ENCODE measurements around the gene METTL17. TPM values are rescaled to one million over a fixed set of nuclear protein-coding genes. Genes with fewer than 3 reads are reported as not detected.

METTL17 gene
- total RNA-seq, 1 donor from 2014 or later, result 34.6 TPM

DNA sequence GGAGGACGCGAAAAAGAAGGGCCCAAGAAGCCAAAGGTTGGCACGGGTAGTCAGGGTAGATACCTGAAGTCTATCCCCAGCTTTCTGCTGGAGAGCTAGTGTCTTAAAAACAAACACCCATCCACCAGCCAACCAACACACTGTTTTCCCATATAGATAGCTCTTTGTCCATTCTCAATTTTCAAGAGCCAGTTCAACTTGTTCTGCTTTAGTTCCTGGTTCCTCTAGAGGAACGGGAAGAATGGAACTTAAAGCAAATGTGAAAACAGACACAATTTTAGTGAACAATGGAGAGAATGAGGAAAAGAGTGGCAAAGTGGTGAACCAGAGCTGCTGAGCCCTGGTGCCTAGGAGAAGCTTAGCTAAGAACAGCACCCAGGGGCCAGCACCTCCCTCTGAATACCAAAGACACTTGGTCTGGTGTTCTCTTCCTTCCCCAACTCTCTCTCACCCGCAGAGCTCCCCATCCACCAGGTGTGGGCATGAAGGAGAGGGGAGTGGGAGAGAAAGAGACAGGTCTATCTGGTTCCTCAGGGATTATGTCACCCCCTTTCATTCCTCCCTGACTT lies 31.3 kb downstream of the METTL17 start:
- intact Hi-C loops (cut with DNase I), result no loop called here
- no peak for DNase-seq (ENCODE audit: low spot score)

- intact Hi-C loops (cut with DNase I), result no loop called here
- no peak for DNase-seq (ENCODE audit: low spot score)
These were observed 32.9 kb downstream of the METTL17 start for GRCh38 chr14:21022686-21023085.

DNA sequence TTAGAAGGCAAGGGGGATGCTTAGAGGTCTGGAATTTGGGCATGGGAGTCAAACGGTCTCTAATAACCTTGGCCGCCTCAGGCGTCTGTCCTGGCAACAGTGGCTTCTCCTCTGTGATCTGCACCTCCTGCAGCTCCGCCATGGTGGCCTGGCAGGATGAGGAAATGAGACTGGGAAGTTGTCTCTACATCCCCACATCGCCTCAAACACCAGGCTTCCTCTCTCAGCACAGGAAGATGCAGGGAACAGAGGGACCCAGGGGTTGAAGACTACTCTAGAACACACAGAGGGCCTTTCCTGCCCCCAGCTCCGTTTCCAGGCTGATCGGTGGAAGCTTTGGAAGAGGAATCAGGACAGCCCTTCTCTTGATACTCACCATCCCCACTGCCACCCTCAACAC lies 33.4 kb downstream of the METTL17 start:
- intact Hi-C loops (cut with DNase I), result no loop called here
- no peak for DNase-seq (ENCODE audit: low spot score)

DNA sequence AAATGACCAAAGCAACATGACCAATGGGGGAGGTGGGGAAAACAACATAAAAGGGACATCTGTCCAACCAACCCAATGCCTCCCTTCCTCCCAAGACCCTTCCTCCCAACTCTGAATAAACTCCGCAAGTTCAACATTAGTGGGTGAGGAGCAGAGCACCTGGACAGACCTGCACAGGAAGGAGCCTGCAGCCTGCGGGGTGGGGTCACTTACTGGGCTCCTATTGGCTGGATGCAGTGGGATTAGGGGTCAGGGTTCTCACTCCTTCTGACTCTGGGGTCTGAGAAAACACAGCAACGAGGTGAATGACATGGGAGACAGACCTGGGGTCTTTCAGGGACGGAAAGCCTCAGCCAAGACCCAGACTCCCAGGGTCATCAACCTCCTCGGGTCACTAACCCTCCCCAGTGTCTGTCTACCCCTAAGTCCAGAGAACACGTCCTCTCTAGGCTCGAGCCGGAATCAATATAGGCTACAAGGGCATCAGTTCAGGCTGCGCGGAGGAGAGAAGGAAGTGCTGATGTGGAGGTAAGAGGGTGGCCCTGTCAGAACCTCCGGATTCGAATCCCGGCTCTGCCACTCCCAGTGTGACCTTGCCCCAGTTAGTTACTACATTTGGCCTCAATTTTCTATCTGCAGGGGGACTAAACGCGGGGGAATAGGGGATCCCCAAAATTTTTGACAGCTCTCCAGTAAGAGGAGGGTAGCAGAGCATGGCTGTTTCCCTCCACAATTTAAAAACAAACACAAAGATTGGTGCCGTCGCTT lies 34.2 kb downstream of the METTL17 start:
- no peak for DNase-seq (ENCODE audit: low spot score)
- intact Hi-C loops (cut with DNase I), result loop anchor here (2.0 kb wide), 1 partner anchor 47 kb away; the partner anchor contains the start of gene ARHGEF40

DNA sequence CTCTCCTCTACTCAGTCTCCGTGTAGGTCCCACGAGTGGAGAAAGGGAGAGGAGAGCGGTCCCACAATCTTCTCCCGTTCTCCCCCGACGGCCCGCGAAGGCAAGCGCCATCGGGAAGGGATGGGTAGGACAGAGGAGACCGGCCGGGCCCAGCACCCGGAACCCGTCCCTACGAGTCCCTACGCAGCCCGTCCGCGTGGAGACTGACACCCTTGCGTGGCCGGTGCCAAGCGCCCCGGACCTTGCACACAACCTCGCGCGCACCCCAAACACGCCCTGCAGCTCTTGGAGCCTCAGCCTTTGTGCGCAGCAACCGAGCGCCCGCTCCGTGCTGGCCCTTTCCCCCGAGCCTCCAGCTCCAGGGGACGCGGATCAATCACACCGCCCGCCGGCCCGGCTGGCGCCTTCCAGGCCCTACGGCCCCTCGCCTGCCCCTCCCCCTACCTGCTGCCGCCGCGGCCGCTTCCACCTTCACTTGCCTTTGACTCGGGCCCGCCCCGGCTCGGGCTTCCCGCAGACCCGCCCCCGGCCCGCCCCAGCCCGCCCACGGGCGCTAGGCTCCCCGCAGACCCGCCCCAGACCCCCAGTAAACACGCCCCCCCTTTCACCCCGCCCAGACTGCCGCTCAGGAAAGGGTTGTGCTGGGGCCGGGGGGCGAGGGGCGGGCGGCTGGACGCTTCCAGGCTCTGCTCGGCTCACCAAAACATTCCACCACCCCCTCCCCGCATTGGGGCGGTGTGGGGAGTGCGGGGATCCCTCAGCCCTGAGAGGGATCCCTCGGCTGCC lies 35.0 kb downstream of the METTL17 start, which contains the start of gene NDRG2:
Gene NDRG2, minus strand, starts transcription at position 477 of the 786 bp plus-strand sequence. CDS start 1,746 bp downstream, outside the sequence.
- intact Hi-C loops (cut with DNase I), result loop anchor here (2.0 kb wide), 1 partner anchor 46 kb away; the partner anchor contains the start of gene ARHGEF40
- peak; percentile 90 for DNase-seq (ENCODE audit: low spot score)

DNA sequence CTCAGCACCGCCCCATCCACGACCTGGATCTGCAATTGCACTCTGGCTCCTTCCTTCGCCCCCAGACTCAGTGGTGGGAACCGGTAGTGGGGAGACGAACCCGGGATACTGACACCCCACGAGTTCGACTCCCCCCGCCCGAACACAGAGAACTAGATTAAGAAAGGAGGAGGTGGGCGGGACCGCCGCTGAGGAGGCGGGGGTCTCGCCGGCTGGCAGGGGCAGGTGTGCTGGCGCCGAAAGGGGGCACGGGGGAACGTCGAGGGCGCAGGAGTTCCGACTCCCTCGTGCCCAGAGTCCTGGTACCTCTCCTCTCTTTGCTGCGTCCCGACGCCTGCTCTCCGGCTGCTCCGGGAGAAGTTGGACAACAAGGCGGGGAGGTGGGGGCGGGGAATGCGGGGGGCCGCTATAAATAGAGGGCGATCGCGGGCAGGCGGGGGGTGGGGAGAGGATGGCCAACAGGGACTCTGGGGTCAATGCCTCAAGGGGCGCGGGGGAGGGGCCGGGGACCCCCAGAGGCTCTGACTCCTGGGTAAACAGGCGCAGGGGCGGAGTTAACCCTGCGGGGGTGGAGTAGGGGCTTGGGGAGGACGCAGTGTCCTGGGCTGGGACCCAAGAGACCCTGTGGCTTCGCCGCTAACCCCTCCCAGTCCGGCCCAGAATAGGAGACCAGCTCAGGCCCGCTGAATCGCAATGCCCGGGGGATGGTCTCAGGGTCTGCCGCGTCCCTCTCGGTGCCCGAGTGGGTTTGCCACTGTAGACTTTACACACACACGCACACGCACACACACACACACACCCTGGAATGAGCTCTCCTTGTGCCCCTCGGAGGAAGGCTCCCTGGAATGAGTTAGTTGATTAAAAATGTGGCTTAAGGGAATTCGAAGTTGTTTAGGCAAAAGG lies 35.8 kb downstream of the METTL17 start:
- intact Hi-C loops (cut with DNase I), result loop anchor here (2.0 kb wide), 1 partner anchor 45 kb away; the partner anchor contains the start of gene ARHGEF40

DNA sequence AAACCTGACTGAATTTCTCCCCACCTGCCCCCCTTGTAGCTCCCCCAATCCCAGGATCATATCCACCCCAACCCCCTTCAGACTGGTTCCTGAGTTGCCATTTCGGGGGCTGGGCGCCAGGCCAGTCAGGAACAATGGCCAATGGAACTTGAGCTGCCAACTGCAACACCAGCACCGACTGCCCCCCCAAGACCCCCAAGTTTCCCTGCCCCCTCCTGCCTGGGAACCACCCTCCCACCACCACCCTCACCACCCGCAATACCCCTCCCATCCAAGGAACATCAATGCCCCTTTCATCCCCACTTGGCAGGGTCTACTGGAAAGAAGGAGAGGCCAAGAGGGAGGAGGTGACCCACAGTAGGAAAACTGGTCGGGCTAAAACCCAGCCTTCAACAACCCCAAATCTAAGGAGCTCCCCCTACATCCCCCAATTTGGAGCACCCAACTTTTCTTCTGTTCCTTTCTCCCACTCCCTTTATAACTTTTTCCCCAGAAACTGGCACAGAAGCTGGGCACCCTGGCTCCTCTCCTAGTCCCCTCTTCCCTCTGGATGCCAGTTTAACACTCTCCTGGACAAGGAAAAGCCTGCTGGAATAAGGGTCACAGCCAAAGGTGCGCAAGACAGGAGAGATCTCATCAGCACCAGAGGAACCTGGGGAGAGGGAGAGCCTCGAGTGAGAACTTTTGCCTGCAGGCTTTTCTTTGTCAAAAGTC lies 36.7 kb downstream of the METTL17 start:
- intact Hi-C loops (cut with DNase I), result no loop called here
- no peak for DNase-seq (ENCODE audit: low spot score)

More for the DNA sequence above, 35.8 kb downstream of the METTL17 start:
- DNase-seq (ENCODE audit: low spot score), result peak; percentile 89

DNA sequence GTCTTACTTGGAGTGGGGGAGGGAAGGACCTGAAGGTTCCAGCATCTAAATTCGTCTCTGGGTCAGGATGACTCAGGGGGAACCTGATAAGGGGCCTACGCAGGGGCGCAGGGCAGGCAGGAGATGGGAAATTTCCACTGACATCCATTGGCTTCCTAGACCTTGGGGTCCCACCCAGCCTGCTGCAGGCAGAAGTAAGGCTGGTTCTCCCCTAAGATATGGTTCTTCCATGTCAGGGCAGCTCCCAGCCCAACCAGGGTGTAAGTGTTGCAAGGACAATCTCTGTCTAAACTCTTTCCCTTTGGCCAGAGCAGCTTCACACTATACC lies 37.2 kb downstream of the METTL17 start:
- intact Hi-C loops (cut with DNase I), result no loop called here
- no peak for DNase-seq (ENCODE audit: low spot score)

DNA sequence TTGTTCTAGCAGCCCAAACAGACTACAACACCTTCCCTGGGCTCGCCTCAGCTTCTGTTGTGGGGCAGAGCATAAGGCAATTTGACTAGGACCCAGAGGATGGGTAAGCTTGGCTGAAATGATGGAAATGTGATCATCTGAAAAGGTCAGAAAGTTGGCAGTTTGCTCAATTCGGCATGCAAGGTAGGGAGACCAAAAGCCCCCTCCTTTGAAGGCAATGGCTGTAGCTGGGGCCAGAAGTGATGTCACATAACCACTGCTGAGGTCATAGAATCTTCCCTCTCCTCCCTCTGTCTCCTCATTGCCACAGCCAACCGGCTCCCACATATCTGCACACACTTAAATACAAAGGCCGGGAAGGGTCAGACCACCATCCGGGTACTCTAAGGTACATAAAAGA lies 40.1 kb downstream of the METTL17 start, which contains the start of gene TPPP2:
Gene TPPP2, plus strand, starts transcription at position 301 of the 400 bp plus-strand sequence. CDS start 365 bp downstream, outside the sequence.
- no peak for DNase-seq (ENCODE audit: low spot score)
- intact Hi-C loops (cut with DNase I), result no loop called here

- DNase-seq (ENCODE audit: low spot score), result no peak
- intact Hi-C loops (cut with DNase I), result no loop called here
These were observed 40.8 kb downstream of the METTL17 start for GRCh38 chr14:21030531-21030930.

GRCh38 chr14:21032326-21033132 lies 42.7 kb downstream of the METTL17 start:
- intact Hi-C loops (cut with DNase I), result no loop called here
- DNase-seq (ENCODE audit: low spot score), result no peak

DNA sequence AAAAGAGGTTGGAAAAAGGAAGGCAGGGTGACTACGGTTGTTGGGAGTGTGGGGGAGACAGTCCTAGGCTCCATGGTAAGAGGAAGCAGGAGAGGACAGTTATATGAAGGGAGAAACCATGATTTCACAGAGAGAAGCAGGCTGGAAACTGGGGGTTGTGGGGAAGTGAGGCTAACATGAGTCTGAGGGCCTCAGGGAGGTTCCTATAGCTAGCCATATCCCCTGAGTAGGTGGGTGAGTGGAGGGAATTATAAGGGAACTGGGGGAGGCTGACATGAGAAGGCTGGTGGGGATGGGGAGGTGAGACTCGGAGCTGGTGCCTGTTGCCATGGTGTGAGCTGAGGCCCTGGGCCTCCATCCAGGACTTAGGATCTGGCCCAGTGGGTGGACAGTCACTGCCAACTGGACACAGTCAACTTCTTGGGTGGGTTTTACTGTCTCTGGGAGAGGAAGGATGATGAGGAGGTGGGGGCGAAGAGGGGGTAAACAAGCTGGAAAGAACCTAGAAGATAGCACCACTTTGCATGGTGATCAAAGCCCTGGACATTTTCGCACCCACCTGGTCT lies 43.4 kb downstream of the METTL17 start:
- intact Hi-C loops (cut with DNase I), result no loop called here
- DNase-seq (ENCODE audit: low spot score), result no peak

- intact Hi-C loops (cut with DNase I), result loop anchor here (5.0 kb wide), 1 partner anchor 337 kb away; no protein-coding TSS in a partner anchor
- DNase-seq (ENCODE audit: low spot score), result no peak
These were observed 44.9 kb downstream of the METTL17 start, which contains the start of gene RNASE13 for GRCh38 chr14:21034707-21035106. TSS of gene RNASE13 (minus strand) at chr14:21034807. CDS start at chr14:21034288, 519 bp downstream.

DNA sequence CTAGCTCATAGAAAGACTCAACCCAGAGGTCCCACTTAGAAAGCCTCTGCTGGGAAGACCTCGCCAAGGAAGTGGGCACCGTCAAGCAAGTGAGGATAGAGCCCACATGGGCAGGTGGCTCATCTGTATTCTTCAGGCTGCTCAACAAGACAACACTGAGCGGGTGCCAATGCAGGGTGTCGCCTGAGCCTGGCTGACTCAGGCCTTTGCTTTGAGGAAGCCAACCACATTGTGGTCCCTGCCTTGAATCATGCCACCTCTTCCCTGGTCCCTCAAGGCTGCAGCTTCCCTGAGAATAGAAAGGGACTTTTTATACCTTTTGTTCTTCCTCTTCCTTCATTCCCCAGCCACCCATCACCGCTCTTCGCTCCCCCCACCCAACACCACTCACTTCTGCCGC lies 47.0 kb downstream of the METTL17 start:
- intact Hi-C loops (cut with DNase I), result loop anchor here (5.0 kb wide), 1 partner anchor 339 kb away; no protein-coding TSS in a partner anchor
- no peak for DNase-seq (ENCODE audit: low spot score)

DNA sequence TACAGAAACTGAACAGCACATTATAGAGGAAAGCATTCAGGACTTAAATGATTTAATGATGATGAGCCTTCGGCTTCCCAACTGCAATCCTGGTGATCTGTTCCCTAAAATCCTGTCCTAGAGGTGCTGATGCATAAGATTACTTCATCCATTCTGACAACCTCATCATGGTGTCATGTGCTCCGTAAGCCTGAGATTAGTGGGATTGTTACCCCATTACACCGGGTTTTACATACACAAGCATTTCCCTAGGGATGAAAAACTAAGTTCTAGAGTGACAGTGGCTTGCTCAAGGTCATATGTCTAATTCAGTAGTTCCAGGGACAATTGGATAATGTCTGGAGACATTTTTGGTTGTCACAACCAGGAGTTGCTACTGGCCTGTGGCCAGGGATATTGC lies 47.4 kb downstream of the METTL17 start:
- no peak for DNase-seq (ENCODE audit: low spot score)
- intact Hi-C loops (cut with DNase I), result loop anchor here (5.0 kb wide), 1 partner anchor 340 kb away; no protein-coding TSS in a partner anchor

GRCh38 chr14:21038441-21039422 lies 49.0 kb downstream of the METTL17 start:
- intact Hi-C loops (cut with DNase I), result loop anchor here (5.0 kb wide), 1 partner anchor 341 kb away; no protein-coding TSS in a partner anchor

More at GRCh38 chr14:21038441-21039422, 49.0 kb downstream of the METTL17 start:
- peak; percentile 90 for DNase-seq (ENCODE audit: low spot score)
